SK-N-SH treated with all-trans-retinoic acid at 6 μM for 48 hours (cell line): ENCODE results near the gene PTPRD.

Experiments
- BACH2 ChIP-seq: fragments of 250-450 bp; sonication (Bioruptor Pico); IDR thresholded peaks from 2 replicates; pipeline ENCODE4 v1.9.0; 2021; ENCODE audit warnings: mild to moderate bottlenecking, borderline replicate concordance
- CSRNP3 ChIP-seq: fragments of 250-450 bp; sonication (Bioruptor Pico); IDR thresholded peaks from 2 replicates; pipeline ENCODE4 v1.5.1; 2021; ENCODE audit warnings: mild to moderate bottlenecking, moderate library complexity
- ISL1 ChIP-seq: fragments of 250-450 bp; sonication (Bioruptor Pico); IDR thresholded peaks from 2 replicates; pipeline ENCODE4 v2.1.2; 2022; ENCODE audit warnings: mild to moderate bottlenecking, moderate library complexity
- PPARA ChIP-seq: fragments of 250-450 bp; sonication (Bioruptor Pico); IDR thresholded peaks from 2 replicates; pipeline ENCODE4 v1.5.0; 2020; ENCODE audit warnings: mild to moderate bottlenecking, borderline replicate concordance
- ZC3H10 ChIP-seq: fragments of 250-450 bp; sonication (Bioruptor Pico); IDR thresholded peaks from 2 replicates; pipeline ENCODE4 v1.5.1; 2021; ENCODE audit warnings: mild to moderate bottlenecking, moderate library complexity
- ZFP3 ChIP-seq: fragments of 250-450 bp; sonication (Bioruptor Pico); IDR thresholded peaks from 2 replicates; pipeline ENCODE4 v1.5.0; 2020; ENCODE audit warnings: mild to moderate bottlenecking, moderate library complexity
- ZFP30 ChIP-seq: fragments of 450-650 bp; formaldehyde crosslinking; IDR thresholded peaks from 2 replicates; pipeline ENCODE4 v1.5.0; 2022; ENCODE audit warnings: mild to moderate bottlenecking, moderate library complexity
- ZNF70 ChIP-seq: fragments of 450-650 bp; formaldehyde crosslinking; IDR thresholded peaks from 2 replicates; pipeline ENCODE4 v1.5.0; 2020; ENCODE audit warnings: mild to moderate bottlenecking, moderate library complexity

GRCh38 chr9:9924376-9924775, 688.4 kb downstream of the PTPRD start:
- TF ChIP-seq ISL1 (CRISPR knock-in tag): no peak
- TF ChIP-seq ZFP3 (CRISPR knock-in tag): no peak
- TF ChIP-seq PPARA (CRISPR knock-in tag): no peak
- TF ChIP-seq BACH2 (CRISPR knock-in tag): no peak
- no peak for TF ChIP-seq ZNF70
- TF ChIP-seq ZC3H10 (CRISPR knock-in tag): no peak
- TF ChIP-seq ZFP30 (CRISPR knock-in tag): no peak
- no peak for TF ChIP-seq CSRNP3
